MM.1S (cell line): ENCODE results near the gene SHANK3.

ENCODE experiments used
- CTCF ChIP-seq: fragments of 300-600 bp; sonication (generic); IDR thresholded peaks from 2 replicates; pipeline ENCODE4 v1.5.1; 2016; ENCODE audit warnings: antibody characterized with exemption, low read length, mixed read lengths
- EZH2 ChIP-seq: fragments of 300-600 bp; sonication (generic); optimal IDR thresholded peaks from 2 replicates; pipeline ENCODE3; 2017; ENCODE audit warnings: low read depth, mild to moderate bottlenecking, antibody characterized with exemption, low read length, mixed read lengths
- EZH2phosphoT487 ChIP-seq: fragments of 300-600 bp; sonication (generic); IDR thresholded peaks from 2 replicates; pipeline ENCODE4 v1.6.1; 2018; ENCODE audit warnings: antibody characterized with exemption, low read length

DNA sequence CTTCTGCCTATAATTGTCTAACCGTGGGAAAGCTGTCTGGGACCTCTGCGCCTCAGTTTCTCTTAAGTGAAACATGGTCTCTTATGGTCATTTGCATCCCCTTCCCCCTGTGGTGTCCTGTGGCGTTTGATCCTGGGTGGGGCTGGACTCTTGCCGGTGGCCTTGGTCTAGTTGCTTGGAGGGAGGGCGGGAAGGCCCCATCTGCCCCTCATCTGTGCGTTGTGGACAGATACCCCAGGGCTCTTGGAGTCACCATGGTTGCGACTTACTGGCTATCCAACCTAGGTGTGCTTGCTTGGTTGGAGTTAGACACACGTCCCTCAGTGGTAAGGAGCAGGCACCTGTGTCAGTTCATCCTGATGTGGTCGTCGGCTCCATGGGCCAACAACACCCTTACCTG lies 15.2 kb downstream of the SHANK3 start:
- TF ChIP-seq CTCF (no peak), EZH2 (no peak), EZH2phosphoT487 (no peak)
